GM12878 (cell line): Measurements from ENCODE around the gene SLC7A1. TPM values are rescaled to one million over a fixed set of nuclear protein-coding genes. Genes with fewer than 3 reads are reported as not detected.

ENCODE experiments used
- MLLT1 ChIP-seq: fragments of 450-650 bp; IDR thresholded peaks from 2 replicates; pipeline ENCODE4 v1.6.1; 2016; ENCODE audit warnings: mild to moderate bottlenecking
- MXI1 ChIP-seq: fragments of 150-350 bp; IDR thresholded peaks from 2 replicates; pipeline ENCODE4 v1.6.1; 2011; ENCODE audit warnings: low read depth, mild to moderate bottlenecking, inconsistent platforms, low read length, improper control_type of control experiment
- POU2F2 ChIP-seq: IDR thresholded peaks from 3 replicates; pipeline ENCODE4 v1.6.1; 2011; ENCODE audit warnings: low read depth, mild to moderate bottlenecking, low read length, borderline replicate concordance
- RBBP5 ChIP-seq: fragments of 200-600 bp; sonication (generic); conservative IDR thresholded peaks from 2 replicates; pipeline ENCODE4 v1.6.1; 2016
- RFX5 ChIP-seq: IDR thresholded peaks from 2 replicates; pipeline ENCODE4 v1.6.1; 2011; ENCODE audit warnings: low read depth, low read length, improper control_type of control experiment
- SP1 ChIP-seq: IDR thresholded peaks from one replicate; pipeline ENCODE4 v1.6.1; 2011; ENCODE audit warnings: low read depth, low read length
- polyA plus RNA-seq, 11 experiments: library from polyadenylated mRNA; depleted of rRNA in 4 of 11; unstranded in 6 of 11; stranded (reverse) in 5 of 11; fragments of >200 nt; fragmentation: Nextera tagmentation in 4 of 11; fragmentation: Illumina TruSeq in 1 of 11; extraction: Ambion mirVana in 4 of 11; extraction: Trizol in 1 of 11; gene quantifications; 1 replicate in 1 of 11; 2 replicates in 10 of 11; pipeline versions ENCODE4 v1.2.1 to v1.2.3, GENCODE V29; 2011 to 2016; ENCODE audit warnings: inconsistent platforms in 2 of 11, missing spikeins in 2 of 11, low read depth in 1 of 11
- total RNA-seq, 4 experiments: library from RNA; depleted of rRNA in 3 of 4; stranded (reverse); fragments of >200 nt in 3 of 4; fragmentation: Illumina TruSeq in 1 of 4; extraction: Trizol in 1 of 4; gene quantifications; 2 replicates each; pipeline versions ENCODE4 v1.2.1 to v1.2.3, GENCODE V29; 2013 to 2021
- TF ChIP-seq, protein P1 (sequence below): IDR thresholded peaks from 2 replicates; pipeline ENCODE4 v1.6.1; 2012; ENCODE audit warnings: improper control_type of control experiment, low read depth, low read length; ENCODE audit not compliant: insufficient replicate concordance

The SLC7A1 gene
- total and polyA plus RNA-seq, 10 of the 15 experiments (the other 5 are each of a cell fraction or from before 2014, with no cell fraction given) = 6.4 to 91.7 (median 23.4) TPM

GRCh38 chr13:29547153-29547552 lies 48.3 kb downstream of the SLC7A1 start (continued):
- TF ChIP-seq, protein P1, sequence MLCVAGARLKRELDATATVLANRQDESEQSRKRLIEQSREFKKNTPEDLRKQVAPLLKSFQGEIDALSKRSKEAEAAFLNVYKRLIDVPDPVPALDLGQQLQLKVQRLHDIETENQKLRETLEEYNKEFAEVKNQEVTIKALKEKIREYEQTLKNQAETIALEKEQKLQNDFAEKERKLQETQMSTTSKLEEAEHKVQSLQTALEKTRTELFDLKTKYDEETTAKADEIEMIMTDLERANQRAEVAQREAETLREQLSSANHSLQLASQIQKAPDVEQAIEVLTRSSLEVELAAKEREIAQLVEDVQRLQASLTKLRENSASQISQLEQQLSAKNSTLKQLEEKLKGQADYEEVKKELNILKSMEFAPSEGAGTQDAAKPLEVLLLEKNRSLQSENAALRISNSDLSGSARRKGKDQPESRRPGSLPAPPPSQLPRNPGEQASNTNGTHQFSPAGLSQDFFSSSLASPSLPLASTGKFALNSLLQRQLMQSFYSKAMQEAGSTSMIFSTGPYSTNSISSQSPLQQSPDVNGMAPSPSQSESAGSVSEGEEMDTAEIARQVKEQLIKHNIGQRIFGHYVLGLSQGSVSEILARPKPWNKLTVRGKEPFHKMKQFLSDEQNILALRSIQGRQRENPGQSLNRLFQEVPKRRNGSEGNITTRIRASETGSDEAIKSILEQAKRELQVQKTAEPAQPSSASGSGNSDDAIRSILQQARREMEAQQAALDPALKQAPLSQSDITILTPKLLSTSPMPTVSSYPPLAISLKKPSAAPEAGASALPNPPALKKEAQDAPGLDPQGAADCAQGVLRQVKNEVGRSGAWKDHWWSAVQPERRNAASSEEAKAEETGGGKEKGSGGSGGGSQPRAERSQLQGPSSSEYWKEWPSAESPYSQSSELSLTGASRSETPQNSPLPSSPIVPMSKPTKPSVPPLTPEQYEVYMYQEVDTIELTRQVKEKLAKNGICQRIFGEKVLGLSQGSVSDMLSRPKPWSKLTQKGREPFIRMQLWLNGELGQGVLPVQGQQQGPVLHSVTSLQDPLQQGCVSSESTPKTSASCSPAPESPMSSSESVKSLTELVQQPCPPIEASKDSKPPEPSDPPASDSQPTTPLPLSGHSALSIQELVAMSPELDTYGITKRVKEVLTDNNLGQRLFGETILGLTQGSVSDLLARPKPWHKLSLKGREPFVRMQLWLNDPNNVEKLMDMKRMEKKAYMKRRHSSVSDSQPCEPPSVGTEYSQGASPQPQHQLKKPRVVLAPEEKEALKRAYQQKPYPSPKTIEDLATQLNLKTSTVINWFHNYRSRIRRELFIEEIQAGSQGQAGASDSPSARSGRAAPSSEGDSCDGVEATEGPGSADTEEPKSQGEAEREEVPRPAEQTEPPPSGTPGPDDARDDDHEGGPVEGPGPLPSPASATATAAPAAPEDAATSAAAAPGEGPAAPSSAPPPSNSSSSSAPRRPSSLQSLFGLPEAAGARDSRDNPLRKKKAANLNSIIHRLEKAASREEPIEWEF = no peak
- TF ChIP-seq SP1 = no peak
- TF ChIP-seq POU2F2 = no peak
- TF ChIP-seq RFX5 = no peak
- no peak for TF ChIP-seq MLLT1
- no peak for TF ChIP-seq RBBP5
- no peak for TF ChIP-seq MXI1
